Activated naive CD4-positive, alpha-beta T cell treated with anti-CD3 and anti-CD28 coated beads for 36 hours (primary cell): ENCODE data around the gene BMF. TPM values are rescaled to one million over a fixed set of nuclear protein-coding genes. Genes with fewer than 3 reads are reported as not detected.
A peak's percentile ranks its signal among the peaks of the same experiment; 100 is the strongest.
"Not testable (repeated sequence)": the region's sequence is repeated elsewhere in the genome, so short reads cannot be mapped to it uniquely, and the experiment has no call there.

ENCODE experiments used
- CTCF ChIA-PET: fragments of 350-600 bp; sonication (Branson Sonifier 250); formaldehyde crosslinking; loops from one replicate; lab custom pipeline; 2021; ENCODE audit warnings: antibody characterized with exemption; lab: Charles Lee
- DNase-seq: peaks from one replicate; pipeline ENCODE4 v3.0.0-alpha.2; 2020
- H3K27ac Mint-ChIP-seq: one replicate; pipeline ENCODE4 v1.8.0; 2021; ENCODE audit warnings: mild to moderate bottlenecking, mixed read lengths
- H3K27me3 Mint-ChIP-seq: one replicate; pipeline ENCODE4 v1.8.0; 2021; ENCODE audit warnings: low read depth, mixed read lengths
- H3K36me3 Mint-ChIP-seq: one replicate; pipeline ENCODE4 v1.8.0; 2021; ENCODE audit warnings: low read depth, mixed read lengths
- H3K4me1 Mint-ChIP-seq: one replicate; pipeline ENCODE4 v1.8.0; 2021; ENCODE audit warnings: low read depth, mixed read lengths
- H3K4me3 Mint-ChIP-seq: one replicate; pipeline ENCODE4 v1.8.0; 2021; ENCODE audit warnings: mild to moderate bottlenecking, moderate library complexity, mixed read lengths
- H3K9me3 Mint-ChIP-seq: one replicate; pipeline ENCODE4 v1.8.0; 2021; ENCODE audit warnings: mixed read lengths
- intact Hi-C: fragments of 100-400 bp; cut with micrococcal nuclease; formaldehyde crosslinking; loops from one replicate; pipeline ENCODE4 v1.15.1; 2023
- total RNA-seq, 2 experiments: library from RNA; stranded (reverse); gene quantifications; one replicate each; pipeline ENCODE4 v1.2.3, GENCODE V29; 2021

The BMF gene
- total RNA-seq, 2 experiments from 2014 or later: 9.4 to 10.3 TPM

DNA sequence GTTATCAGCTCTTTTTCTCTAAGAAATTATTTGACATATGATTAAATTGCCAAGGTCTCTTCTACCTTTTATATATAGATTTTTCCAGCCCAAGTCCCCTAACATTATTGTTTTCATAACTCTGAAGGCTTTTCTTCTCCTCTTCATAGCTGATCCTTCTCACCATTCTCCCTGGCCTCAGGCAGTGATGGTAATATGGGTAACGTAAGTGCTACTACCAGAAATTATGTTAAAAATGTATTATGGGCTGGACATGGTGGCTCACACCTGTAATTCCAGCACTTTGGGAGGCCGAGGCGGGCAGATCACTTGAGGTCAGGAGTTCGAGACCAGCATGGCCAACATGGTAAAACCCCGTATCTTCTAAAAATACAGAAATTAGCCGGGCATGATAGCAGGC, 29.2 kb downstream of the BMF start:
- CTCF ChIA-PET: interaction anchor here (1.0 to 1.7 kb wide), 2 partner anchors 17 to 26 kb away, joined by 5 to 6 read pairs; no protein-coding TSS in a partner anchor
- Mint-ChIP-seq H3K4me3 (no peak overlapping the region), H3K9me3 (no peaks in the 10 kb centered on the region), H3K36me3 (no peaks in the 10 kb centered on the region), H3K27me3 (peaks cover 25% of the 10 kb centered on the region), H3K27ac (no peak overlapping the region), H3K4me1 (peaks cover 24% of the 10 kb centered on the region)
- no peak for DNase-seq
- intact Hi-C loops: no loop called here

DNA sequence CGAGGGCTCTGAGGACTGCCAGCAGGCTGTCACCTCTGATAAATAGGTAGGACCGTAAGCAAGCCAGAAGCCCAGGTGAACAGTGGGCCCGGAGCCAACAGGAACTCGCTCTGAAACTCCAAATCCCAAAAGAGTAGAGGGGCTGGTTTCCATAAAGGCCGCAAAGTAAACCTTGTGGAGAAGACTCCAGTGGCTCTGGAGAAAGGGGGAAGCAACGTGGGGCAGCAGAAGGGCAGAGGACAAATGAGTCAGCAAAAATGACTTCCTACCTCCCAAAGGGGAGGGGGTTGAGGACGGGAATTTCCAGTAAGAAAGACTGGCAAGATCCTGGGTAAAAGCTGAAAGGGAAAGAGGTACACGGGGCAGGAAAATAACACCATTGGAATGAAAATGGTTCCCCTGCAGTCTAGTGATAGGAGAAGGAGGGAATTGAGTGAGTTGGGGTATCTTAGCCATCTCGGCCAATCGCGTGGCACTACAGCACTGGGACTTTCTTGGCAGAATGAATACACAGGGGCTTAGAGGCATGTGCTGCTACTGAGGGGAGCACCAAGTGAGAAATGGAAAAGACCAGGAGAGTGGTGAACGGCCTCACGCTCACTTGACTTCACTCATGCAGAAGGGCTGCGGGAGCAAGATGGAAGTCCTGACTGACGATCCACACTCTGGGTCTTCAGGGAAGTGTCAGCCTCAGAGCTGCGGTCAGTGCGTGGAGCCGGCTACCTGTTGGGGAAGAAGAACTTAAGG, 33.2 kb downstream of the BMF start:
- H3K27ac Mint-ChIP-seq: peak overlapping the region; percentile 56

DNA sequence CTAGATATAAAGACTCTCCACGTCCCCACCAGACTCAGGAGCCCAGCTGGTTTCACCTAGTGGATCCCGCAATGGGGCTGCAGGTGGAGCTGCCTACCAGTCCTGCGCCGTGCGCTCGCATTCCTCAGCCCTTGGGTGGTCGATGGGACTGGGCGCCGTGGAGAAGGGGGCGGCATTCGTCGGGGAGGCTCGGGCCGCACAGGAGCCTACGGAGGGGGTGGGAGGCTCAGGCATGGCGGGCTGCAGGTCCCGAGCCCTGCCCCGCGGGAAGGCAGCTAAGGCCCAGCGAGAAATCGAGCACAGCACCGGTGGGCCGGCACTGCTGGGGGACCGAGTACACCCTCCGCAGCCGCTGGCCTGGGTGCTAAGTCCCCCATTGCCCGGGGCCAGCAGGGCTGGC, 34.0 kb downstream of the BMF start:
- CTCF ChIA-PET: interaction anchor here (0.5 to 2.6 kb wide), 4 partner anchors 19 to 31 kb away, joined by 3 to 10 read pairs (median 4); no protein-coding TSS in a partner anchor
- H3K4me3 Mint-ChIP-seq, H3K27ac Mint-ChIP-seq, H3K36me3 Mint-ChIP-seq, H3K27me3 Mint-ChIP-seq, H3K9me3 Mint-ChIP-seq, intact Hi-C loops, DNase-seq: not testable (repeated sequence)
- peaks cover 13% of the 10 kb centered on the region for H3K4me1 Mint-ChIP-seq

More for the DNA sequence above, 33.2 kb downstream of the BMF start:
- Mint-ChIP-seq H3K4me3 (no peak overlapping the region), H3K9me3 (no peaks in the 10 kb centered on the region), H3K36me3 (no peaks in the 10 kb centered on the region), H3K27me3 (peaks cover 8% of the 10 kb centered on the region), H3K4me1 (peaks cover 18% of the 10 kb centered on the region)
- CTCF ChIA-PET: interaction anchor here (1.1 kb wide), 2 partner anchors 24 to 29 kb away, joined by 3 read pairs; no protein-coding TSS in a partner anchor
- DNase-seq: no peak
- intact Hi-C loops: no loop called here

DNA sequence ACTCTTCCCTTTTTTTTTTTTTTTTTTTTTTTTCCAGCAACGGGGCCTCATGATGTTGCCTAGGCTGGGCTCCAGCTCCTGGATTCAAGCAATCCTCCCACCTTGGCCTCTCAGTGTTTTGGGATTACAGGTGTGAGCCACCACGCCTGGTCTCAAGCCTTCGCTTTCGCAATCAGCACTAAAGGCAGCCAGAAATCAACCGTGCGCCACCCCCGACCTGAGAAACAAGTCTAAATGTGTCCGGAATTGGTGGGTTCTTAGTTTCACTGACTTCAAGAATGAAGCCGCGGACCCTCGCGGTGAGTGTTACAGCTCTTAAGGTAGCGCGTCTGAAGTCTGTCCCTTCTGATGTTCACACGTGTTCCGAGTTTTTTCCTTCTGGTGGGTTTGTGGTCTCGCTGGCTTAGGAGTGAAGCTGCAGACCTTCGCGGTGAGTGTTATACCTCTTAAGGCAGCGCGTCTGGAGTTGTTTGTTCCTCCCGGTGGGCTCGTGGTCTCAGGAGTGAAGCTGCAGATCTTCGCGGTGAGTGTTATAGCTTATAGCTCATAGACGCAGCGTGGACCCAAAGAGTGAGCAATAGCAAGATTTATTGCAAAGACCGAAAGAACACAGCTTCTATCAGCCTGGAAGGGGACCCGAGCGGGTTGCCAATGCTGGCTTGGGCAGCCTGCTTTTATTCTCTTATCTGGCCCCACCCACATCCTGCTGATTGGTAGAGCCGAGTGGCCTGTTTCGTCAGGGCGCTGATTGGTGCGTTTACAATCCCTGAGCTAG, 34.8 kb downstream of the BMF start:
- H3K36me3 Mint-ChIP-seq, H3K9me3 Mint-ChIP-seq, H3K27me3 Mint-ChIP-seq, intact Hi-C loops, DNase-seq: not testable (repeated sequence)
- Mint-ChIP-seq H3K27ac (peak overlapping the region; percentile 66), H3K4me3 (peak overlapping the region; percentile 74), H3K4me1 (peaks cover 13% of the 10 kb centered on the region)
- CTCF ChIA-PET: interaction anchor here (0.5 to 2.6 kb wide), 7 partner anchors 18 to 420 kb away, joined by 3 to 10 read pairs (median 4); no protein-coding TSS in a partner anchor

DNA sequence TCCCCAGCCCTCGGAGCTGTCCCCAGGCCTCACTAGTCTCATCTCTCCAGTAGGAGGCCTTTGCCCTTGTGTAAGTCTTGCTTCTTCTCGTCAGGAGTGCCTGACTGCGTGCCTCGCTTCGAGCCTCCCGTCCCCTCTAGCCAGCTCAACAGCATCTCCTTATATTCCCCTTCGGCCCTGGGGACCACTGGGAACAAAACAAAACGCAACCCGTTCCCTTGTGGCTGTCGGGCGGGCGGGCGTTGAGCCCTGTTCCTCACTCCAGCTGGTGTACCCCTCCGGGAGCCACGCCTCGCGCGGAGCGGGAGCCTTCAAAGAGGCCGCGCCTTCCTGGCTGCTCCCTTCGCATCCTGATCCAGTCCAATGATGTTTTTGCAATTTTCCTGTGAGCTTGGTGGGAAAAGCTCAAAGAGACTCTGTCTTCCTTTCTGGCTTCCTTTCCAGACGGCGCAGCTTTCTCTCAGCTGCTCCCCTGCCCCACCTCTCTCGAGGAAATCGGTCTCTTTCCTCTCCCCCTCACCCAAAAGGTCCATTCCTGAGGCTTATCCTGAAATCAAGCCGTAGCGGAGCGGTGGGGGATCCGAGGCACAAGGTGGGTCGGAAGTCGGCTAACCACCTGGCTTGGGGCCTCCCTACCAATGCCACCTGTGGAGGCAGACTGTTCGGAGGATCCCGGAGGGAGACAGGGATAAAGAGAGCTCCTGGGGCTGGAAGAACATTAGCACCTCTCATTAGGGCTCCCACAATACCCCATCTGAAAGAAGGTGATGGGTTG, 36.3 kb downstream of the BMF start:
- Mint-ChIP-seq H3K9me3 (no peaks in the 10 kb centered on the region), H3K36me3 (no peaks in the 10 kb centered on the region), H3K27me3 (peaks cover 6% of the 10 kb centered on the region), H3K4me1 (peaks cover 13% of the 10 kb centered on the region), H3K4me3 (no peak overlapping the region), H3K27ac (no peak overlapping the region)
- CTCF ChIA-PET: interaction anchor here (1.1 to 2.6 kb wide), 3 partner anchors 25 to 32 kb away, joined by 3 to 10 read pairs (median 6); no protein-coding TSS in a partner anchor
- no peak for DNase-seq
- intact Hi-C loops: no loop called here

DNA sequence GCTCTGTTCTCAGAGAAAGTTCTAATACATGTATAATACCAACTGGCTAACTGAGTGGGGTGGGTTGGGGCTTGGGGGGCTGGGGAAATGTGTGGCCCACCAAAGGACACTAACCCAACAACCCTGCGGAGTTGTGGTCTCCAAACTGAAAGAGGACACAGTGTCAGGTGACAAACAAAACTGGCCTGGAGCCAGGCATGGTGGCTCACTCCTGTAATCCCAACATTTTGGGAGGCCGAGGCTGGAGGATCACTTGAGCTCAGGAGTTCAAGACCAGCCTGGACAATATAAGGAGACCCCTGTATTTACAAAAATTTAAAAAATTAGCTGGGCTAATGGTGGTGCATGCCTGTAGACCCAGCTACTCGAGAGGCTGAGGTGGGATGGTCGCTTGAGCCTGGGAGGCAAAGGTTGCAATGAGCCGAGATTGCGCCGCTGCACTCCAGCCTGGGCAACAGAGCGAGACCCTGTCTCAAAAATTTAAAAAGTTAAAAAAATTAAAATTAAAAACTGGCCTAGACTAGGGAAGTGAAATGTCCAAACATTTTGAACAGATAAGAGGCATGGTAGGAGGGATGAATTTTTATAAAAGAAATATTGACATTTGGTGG, 38.0 kb downstream of the BMF start:
- Mint-ChIP-seq H3K36me3 (no peaks in the 10 kb centered on the region), H3K4me1 (peaks cover 13% of the 10 kb centered on the region), H3K27ac (no peak overlapping the region), H3K4me3 (no peak overlapping the region), H3K9me3 (no peaks in the 10 kb centered on the region), H3K27me3 (peaks cover 6% of the 10 kb centered on the region)
- DNase-seq: no peak
- intact Hi-C loops: no loop called here
- CTCF ChIA-PET: no interaction called here

DNA sequence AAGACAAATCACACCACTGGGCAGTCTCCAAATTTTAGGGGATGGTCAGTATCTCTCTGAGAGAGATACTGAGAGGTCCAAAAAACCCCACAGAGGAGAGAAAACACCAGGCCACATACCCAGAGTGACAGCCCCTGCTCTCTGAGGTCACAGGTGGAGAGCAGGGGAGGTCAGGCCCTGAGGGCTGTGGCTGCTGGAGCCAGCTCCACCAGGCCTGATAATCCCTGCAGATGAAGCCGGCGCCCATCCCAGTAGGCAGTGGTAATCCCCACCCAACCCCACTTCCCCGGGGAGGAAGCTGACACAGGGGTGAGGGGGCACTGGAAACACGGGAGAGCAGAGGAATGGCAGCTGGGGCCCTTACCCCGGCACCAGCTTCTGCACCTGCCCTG, 38.5 kb downstream of the BMF start:
- intact Hi-C loops: no loop called here
- Mint-ChIP-seq H3K4me1 (peaks cover 14% of the 10 kb centered on the region), H3K36me3 (no peaks in the 10 kb centered on the region), H3K27me3 (peaks cover 6% of the 10 kb centered on the region), H3K9me3 (no peaks in the 10 kb centered on the region), H3K27ac (no peak overlapping the region), H3K4me3 (no peak overlapping the region)
- DNase-seq: no peak
- CTCF ChIA-PET: interaction anchor here (1.9 kb wide), 1 partner anchor 34 kb away, joined by 5 read pairs; no protein-coding TSS in a partner anchor

DNA sequence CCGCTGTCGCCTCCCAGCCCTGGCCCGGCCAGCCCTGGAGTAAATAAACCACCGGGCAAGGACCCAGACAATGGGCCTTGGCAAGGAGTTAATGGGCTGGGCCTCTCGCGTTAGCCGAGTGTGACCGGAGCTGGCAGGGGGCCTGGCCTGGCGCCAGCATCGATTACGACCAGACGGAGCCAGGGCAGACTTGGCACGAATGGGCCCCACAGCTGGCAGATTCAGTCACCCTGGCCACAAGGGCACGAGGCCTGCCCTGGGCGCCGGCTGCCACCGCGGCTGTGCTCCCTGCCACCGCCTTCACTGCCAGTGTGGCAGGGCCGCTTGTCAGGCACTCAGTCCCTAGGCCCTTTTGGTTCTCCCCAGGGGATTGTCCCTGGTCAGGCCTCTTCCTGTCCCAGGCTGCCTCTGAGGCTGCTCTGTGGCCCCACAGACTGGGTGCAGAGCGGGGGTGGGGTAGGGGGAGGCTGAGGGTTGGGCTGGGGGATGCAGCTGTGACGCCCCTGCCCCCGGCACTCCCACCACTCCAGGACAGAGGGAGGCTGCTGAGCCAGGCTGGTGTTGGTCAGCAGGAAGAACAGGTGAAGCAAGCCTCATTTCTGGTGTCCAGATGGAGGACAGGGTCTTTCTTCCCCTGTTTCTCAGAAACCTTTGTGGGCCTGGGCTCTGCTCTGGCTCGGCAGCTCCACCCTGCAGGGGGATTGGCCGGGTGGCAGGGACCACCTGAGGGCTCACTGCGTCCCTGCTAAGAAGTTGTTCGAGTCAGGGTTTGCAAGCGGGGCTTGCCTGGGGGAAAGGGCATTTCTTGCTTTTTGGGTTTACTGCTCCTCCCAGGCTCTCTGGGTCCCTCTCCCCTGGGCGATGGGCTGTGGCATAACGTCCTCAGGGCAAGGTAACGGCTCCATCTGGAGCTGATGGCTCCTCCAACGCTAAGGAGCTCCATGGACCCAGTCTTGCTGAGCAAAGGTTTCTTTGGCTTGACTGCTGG, 39.2 kb downstream of the BMF start:
- CTCF ChIA-PET: interaction anchor here (1.9 kb wide), 1 partner anchor 35 kb away, joined by 5 read pairs; no protein-coding TSS in a partner anchor
- Mint-ChIP-seq H3K36me3 (no peaks in the 10 kb centered on the region), H3K27ac (no peak overlapping the region), H3K4me3 (no peak overlapping the region), H3K27me3 (peaks cover 6% of the 10 kb centered on the region), H3K4me1 (peaks cover 21% of the 10 kb centered on the region), H3K9me3 (no peaks in the 10 kb centered on the region)
- no peak for DNase-seq
- intact Hi-C loops: no loop called here

DNA sequence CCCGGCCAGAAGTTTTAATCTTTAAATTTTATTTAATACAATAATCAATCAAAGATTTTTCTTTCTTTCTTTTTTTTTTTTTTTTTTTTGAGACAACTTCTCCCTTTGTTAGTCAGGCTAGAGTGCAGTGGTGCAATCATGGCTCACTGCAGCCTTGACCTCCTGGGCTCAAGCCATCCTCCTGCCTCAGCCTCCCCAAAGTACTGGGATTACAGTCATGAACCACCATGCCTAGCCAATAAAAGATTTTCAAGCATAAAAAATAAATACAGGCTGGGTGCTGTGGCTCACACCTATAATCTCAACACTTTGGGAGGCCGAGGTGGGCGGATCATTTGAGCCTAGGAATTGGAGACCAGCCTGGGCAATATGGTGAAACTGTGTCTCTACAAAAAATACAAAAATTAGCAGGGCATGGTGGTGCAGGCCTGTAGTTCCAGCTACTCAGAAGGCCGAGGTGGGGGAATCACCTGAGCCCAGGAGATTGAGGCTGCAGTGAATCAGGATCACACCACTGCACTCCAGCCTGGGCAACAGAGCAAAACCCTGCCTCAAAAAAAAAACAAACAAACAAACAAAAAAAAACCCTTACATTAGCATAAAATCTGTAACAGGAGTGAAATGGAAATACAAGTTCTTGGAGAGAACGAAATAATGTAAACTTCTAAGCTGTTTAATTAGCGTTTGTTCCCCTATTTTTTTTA, 40.6 kb downstream of the BMF start:
- Mint-ChIP-seq H3K4me3 (no peak overlapping the region), H3K27me3 (peaks cover 4% of the 10 kb centered on the region), H3K4me1 (peaks cover 19% of the 10 kb centered on the region), H3K9me3 (no peaks in the 10 kb centered on the region), H3K27ac (no peak overlapping the region), H3K36me3 (no peaks in the 10 kb centered on the region)
- intact Hi-C loops: no loop called here
- CTCF ChIA-PET: interaction anchor here (1.0 to 1.9 kb wide), 2 partner anchors 36 to 38 kb away, joined by 3 to 5 read pairs; no protein-coding TSS in a partner anchor
- DNase-seq: no peak

DNA sequence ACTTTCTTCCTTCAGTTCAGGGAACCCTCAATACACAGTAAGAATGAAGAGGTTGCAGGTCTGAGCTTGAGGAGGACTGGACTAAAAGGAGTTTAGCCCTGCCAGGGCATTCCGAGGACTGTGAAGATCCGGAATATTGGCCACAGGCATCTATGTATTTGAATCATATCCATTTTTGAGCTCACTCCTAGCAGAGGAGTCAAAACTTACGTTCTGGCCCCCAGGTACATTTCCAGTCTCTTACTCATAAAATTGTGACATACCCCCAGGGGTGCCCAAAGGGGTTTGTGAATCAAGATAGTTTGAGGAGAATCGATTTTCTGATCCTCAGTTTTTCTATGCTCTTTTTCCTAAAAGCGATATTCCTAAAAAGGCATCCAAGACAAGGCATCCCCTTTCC, 42.1 kb downstream of the BMF start:
- H3K4me1 Mint-ChIP-seq: peaks cover 17% of the 10 kb centered on the region

More for the DNA sequence above, 42.1 kb downstream of the BMF start:
- CTCF ChIA-PET: interaction anchor here (0.6 kb wide), 1 partner anchor 30 kb away, joined by 4 read pairs; no protein-coding TSS in a partner anchor
- Mint-ChIP-seq H3K9me3 (no peaks in the 10 kb centered on the region), H3K4me3 (no peak overlapping the region), H3K27ac (no peak overlapping the region), H3K27me3 (no peaks in the 10 kb centered on the region), H3K36me3 (no peaks in the 10 kb centered on the region)
- intact Hi-C loops: no loop called here
- DNase-seq: no peak
